HEK293T (cell line): ENCODE measurements around the gene WWOX.
"Not testable (repeated sequence)": the region's sequence is repeated elsewhere in the genome, so short reads cannot be mapped to it uniquely, and the experiment has no call there.

Source experiments
- CTCF ChIA-PET: fragments of 350-600 bp; formaldehyde crosslinking; extraction: SDS; loops from one replicate; lab custom pipeline; 2021; ENCODE audit warnings: antibody characterized with exemption, inconsistent platforms; lab: Yijun Ruan, JAX
- POLR2A ChIA-PET: fragments of 350-600 bp; formaldehyde crosslinking; extraction: SDS; loops from one replicate; lab custom pipeline; 2020; ENCODE audit warnings: antibody characterized with exemption, inconsistent platforms; lab: Yijun Ruan, JAX
- DNase-seq: peaks from one replicate; pipeline ENCODE4 v3.0.0; 2012; ENCODE audit warnings: mixed read lengths; ENCODE audit errors: extremely low spot score
- ARNT ChIP-seq: fragments of 450-650 bp; IDR thresholded peaks from 2 replicates; pipeline ENCODE4 v1.6.1; 2017; ENCODE audit warnings: mild to moderate bottlenecking
- BHLHE40 ChIP-seq: fragments of 450-650 bp; IDR thresholded peaks from 2 replicates; pipeline ENCODE4 v1.6.1; 2016; ENCODE audit warnings: mild to moderate bottlenecking, moderate library complexity, borderline replicate concordance
- CTBP1 ChIP-seq: fragments of 450-650 bp; IDR thresholded peaks from 2 replicates; pipeline ENCODE4 v1.6.1; 2016; ENCODE audit warnings: borderline replicate concordance
- ELF4 ChIP-seq: fragments of 450-650 bp; IDR thresholded peaks from 2 replicates; pipeline ENCODE4 v1.6.1; 2017; ENCODE audit warnings: antibody characterized with exemption
- FOXA1 ChIP-seq: fragments of 450-650 bp; IDR thresholded peaks from 2 replicates; pipeline ENCODE4 v1.6.1; 2016; ENCODE audit warnings: mild to moderate bottlenecking
- FOXK2 ChIP-seq: fragments of 450-650 bp; IDR thresholded peaks from 2 replicates; pipeline ENCODE4 v1.6.1; 2016; ENCODE audit warnings: mild to moderate bottlenecking
- FOXM1 ChIP-seq: fragments of 450-650 bp; IDR thresholded peaks from 2 replicates; pipeline ENCODE4 v1.6.1; 2017; ENCODE audit warnings: mild to moderate bottlenecking, borderline replicate concordance
- HDGF ChIP-seq: fragments of 450-650 bp; IDR thresholded peaks from 2 replicates; pipeline ENCODE4 v1.6.1; 2017; ENCODE audit warnings: antibody characterized with exemption, borderline replicate concordance
- L3MBTL2 ChIP-seq: fragments of 450-650 bp; conservative IDR thresholded peaks from 2 replicates; pipeline ENCODE4 v1.6.1; 2016; ENCODE audit warnings: mild to moderate bottlenecking
- LEF1 ChIP-seq: fragments of 450-650 bp; IDR thresholded peaks from 2 replicates; pipeline ENCODE4 v1.6.1; 2017; ENCODE audit warnings: mild to moderate bottlenecking, borderline replicate concordance
- NFRKB ChIP-seq: fragments of 450-650 bp; IDR thresholded peaks from 2 replicates; pipeline ENCODE4 v1.6.1; 2016; ENCODE audit warnings: mild to moderate bottlenecking, moderate library complexity
- SP1 ChIP-seq: fragments of 450-650 bp; IDR thresholded peaks from 2 replicates; pipeline ENCODE4 v1.6.1; 2017
- SUZ12 ChIP-seq: fragments of 450-650 bp; IDR thresholded peaks from 2 replicates; pipeline ENCODE4 v1.6.1; 2016; ENCODE audit warnings: mild to moderate bottlenecking
- TARDBP ChIP-seq: fragments of 450-650 bp; IDR thresholded peaks from 2 replicates; pipeline ENCODE4 v1.6.1; 2016
- ZNF384 ChIP-seq: fragments of 450-650 bp; IDR thresholded peaks from 2 replicates; pipeline ENCODE4 v1.6.1; 2016
- TF ChIP-seq, protein P1 (sequence below): fragments of 450-650 bp; IDR thresholded peaks from 2 replicates; pipeline ENCODE4 v1.6.1; 2016

The WWOX gene

DNA sequence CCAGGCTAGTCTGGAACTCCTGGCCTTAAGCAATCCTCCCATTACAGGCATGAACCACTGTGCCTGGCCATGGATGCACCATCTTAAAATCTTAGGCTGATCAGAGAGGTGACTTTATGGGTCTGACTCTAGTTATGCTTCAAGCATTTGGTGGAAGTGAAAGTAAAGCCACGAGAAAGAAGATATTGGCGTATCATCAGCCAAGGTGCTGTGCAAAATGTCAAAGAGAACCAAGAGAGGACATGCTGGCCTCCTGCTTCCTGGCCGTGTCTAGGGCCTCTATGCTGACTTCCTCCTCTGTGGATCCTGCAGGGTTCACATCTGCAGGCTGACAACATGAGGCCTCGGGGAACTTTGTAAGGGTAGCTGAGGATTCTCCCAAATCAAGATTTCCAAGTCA, 1115.8 kb downstream of the WWOX start:
- TF ChIP-seq, protein P1, sequence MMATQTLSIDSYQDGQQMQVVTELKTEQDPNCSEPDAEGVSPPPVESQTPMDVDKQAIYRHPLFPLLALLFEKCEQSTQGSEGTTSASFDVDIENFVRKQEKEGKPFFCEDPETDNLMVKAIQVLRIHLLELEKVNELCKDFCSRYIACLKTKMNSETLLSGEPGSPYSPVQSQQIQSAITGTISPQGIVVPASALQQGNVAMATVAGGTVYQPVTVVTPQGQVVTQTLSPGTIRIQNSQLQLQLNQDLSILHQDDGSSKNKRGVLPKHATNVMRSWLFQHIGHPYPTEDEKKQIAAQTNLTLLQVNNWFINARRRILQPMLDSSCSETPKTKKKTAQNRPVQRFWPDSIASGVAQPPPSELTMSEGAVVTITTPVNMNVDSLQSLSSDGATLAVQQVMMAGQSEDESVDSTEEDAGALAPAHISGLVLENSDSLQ: no peak
- POLR2A ChIA-PET: no interaction called here
- no peak for DNase-seq
- CTCF ChIA-PET: no interaction called here

DNA sequence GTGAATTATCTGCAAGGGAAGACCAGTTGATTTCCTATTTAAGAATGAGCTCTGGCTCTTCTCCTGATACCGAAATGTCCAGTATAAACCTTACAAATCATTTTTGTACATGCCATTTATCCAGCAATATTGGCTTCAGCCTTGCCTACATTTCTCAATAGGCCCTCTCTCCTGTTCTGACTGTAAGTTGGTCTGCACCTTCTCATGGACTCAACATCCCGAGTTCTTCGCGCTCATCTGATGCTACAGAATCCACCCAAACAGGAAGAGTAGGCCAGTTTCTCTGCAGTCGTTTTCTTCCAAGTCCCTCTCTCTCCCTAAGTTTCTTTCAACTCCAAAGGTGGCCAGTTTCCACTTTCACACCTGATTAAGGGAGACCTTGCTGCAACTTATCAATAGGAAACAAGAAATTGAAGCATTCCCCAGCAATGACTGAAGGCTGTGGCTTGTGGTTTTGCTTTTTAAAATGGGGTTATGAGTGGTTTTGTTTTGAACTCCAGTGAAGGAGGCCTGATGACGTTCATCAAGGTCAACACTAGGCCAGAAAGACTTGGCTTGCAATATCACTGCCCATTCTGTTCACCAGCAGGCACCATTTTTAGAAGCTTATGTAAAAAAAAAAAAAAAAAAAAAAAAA, 1118.0 kb downstream of the WWOX start:
- no peak for DNase-seq
- TF ChIP-seq LEF1 (no peak), SUZ12 (no peak)
- CTCF ChIA-PET: no interaction called here
- POLR2A ChIA-PET: no interaction called here

DNA sequence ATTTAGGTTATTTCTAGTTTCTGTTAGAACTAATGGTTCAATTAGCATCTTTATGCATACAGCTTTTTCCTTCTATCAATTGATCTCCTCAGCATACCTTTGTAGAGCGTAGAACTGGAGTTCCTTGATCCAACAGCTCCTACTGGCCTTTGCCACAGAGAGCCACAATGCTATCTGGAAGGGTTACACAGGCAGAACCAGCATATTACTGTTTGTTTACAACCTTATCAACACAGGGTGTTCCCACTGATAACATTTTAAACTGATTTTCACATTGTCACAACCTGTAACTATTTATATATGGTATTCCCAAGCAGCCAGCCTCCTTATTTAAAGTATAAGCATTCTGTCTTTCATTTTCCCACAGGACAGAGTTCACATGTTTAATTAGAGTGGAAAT, 1118.9 kb downstream of the WWOX start:
- ChIA-PET CTCF (no interaction called here), POLR2A (no interaction called here)
- no peak for DNase-seq
- no peak for TF ChIP-seq ARNT
- TF ChIP-seq LEF1: no peak
- no peak for TF ChIP-seq HDGF
- no peak for TF ChIP-seq FOXM1
- no peak for TF ChIP-seq FOXA1
- TF ChIP-seq SP1: no peak
- no peak for TF ChIP-seq NFRKB
- no peak for TF ChIP-seq L3MBTL2
- TF ChIP-seq BHLHE40: no peak
- no peak for TF ChIP-seq ZNF384
- no peak for TF ChIP-seq FOXK2
- TF ChIP-seq SUZ12: no peak
- no peak for TF ChIP-seq CTBP1
- TF ChIP-seq TARDBP: no peak
- TF ChIP-seq, protein P1: no peak

DNA sequence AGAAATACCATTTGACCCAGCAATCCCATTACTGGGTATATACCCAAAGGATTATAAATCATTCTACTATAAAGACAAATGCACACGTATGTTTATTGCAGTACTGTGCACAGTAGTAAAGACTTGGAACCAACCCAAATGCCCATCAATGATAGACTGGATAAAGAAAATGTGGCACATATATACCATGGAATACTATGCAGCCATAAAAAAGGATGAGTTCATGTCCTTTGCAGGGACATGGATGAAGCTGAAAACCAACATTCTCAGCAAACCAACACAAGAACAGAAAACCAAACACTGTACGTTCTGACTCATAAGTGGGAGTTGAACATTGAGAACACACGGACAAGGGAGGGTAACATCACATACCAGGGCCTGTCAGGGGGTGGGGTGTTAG, 1126.5 kb downstream of the WWOX start:
- DNase-seq, CTCF ChIA-PET, POLR2A ChIA-PET: not testable (repeated sequence)

DNA sequence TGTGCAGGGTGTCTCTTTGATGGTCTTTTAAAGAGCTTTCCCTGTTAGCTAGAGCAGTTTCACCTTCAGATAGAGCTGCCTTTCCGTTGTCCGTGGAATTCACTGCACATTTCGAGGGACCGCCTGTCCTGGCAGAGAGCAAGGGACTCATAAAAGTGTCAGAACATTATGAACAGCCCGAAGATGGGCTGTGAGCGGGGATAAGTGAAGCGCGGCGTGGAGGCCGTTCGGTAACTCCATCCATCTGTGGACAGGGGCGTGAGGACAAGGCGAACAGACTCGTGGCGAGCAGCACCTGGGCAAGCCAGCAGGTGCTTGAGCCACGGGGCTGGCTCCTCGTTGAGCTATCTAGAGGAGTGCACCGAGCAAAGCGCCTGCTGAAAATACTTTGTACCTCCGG, 1129.9 kb downstream of the WWOX start:
- DNase-seq: no peak

DNA sequence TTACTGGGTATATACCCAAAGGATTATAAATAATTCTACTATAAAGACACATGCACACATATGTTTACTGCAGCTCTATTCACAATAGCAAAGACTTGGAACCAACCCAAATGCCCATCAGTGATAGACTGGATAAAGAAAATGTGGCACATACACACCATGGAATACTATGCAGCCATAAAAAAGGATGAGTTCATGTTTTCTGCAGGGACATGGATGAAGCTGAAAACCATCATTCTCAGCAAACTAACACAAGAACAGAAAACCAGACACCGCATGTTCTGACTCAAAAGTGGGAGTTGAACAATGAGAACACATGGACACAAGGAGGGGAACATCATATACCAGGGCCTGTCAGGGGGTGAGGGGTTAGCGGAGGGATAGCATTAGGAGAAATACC, 1146.2 kb downstream of the WWOX start:
- CTCF ChIA-PET, POLR2A ChIA-PET, DNase-seq: not testable (repeated sequence)

More for the DNA sequence above, 1129.9 kb downstream of the WWOX start:
- ChIA-PET POLR2A (no interaction called here), CTCF (interaction anchor here (0.6 kb wide), 1 partner anchor 9 kb away, joined by 3 read pairs; no protein-coding TSS in a partner anchor)
- no peak for TF ChIP-seq TARDBP
- TF ChIP-seq, protein P1: no peak
- TF ChIP-seq BHLHE40: no peak
- TF ChIP-seq HDGF: no peak

DNA sequence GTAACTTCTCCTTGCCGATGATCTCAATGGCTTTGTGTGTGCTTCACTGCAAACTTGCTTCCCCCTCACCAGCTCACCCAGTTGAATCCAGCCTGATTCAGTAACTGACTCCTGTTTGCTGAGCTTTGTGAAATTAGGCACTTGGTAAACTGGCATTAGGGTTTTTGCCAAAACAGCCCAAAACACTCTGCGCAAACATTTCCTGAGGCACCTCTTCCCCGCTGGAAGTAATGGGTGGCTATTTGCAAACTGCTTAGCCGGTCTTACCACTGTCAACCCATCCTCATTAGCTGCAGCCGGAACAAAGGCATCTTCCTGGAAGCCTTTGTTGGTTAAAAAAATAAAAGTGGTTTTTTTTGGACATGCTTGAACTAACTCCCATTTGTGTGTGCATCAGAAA, 1147.9 kb downstream of the WWOX start:
- no peak for TF ChIP-seq ELF4
- no peak for TF ChIP-seq NFRKB
- TF ChIP-seq BHLHE40: no peak
- TF ChIP-seq L3MBTL2: no peak
- no peak for TF ChIP-seq TARDBP
- no peak for TF ChIP-seq LEF1
- TF ChIP-seq, protein P1: no peak
- TF ChIP-seq ARNT: no peak
- TF ChIP-seq FOXA1: no peak
- TF ChIP-seq FOXM1: no peak
- TF ChIP-seq ZNF384: no peak
- no peak for TF ChIP-seq SP1
- TF ChIP-seq FOXK2: no peak
- TF ChIP-seq CTBP1: no peak
- no peak for TF ChIP-seq SUZ12
- TF ChIP-seq HDGF: no peak
- CTCF ChIA-PET: no interaction called here
- DNase-seq: no peak
- POLR2A ChIA-PET: interaction anchor here (0.6 kb wide), 1 partner anchor 64 kb away, joined by 3 read pairs; no protein-coding TSS in a partner anchor
